ENCODE results near the gene CRYBG1.
"Not testable (repeated sequence)": the region's sequence is repeated elsewhere in the genome, so short reads cannot be mapped to it uniquely, and the experiment has no call there.

The CRYBG1 gene

DNA sequence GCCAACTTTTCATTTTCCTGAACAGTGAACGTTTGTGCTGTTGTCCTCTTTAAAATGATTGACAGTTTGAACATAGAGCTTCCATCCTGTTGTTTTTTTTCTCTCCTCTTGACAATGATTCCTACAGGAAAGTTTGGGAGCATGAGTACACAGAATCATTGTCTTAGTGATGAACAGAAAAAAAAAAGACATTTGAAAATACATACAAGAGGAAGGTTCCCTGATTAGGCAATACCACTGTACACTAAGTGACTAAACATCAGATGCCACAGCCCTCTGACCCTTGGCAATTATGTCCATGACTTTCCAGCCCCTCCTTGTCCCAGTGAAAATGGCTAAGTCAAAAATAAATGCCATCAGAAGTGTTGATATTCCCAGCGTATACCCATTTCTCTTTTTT is 197.3 kb downstream of the CRYBG1 start:
- DNase-seq: no peak

DNA sequence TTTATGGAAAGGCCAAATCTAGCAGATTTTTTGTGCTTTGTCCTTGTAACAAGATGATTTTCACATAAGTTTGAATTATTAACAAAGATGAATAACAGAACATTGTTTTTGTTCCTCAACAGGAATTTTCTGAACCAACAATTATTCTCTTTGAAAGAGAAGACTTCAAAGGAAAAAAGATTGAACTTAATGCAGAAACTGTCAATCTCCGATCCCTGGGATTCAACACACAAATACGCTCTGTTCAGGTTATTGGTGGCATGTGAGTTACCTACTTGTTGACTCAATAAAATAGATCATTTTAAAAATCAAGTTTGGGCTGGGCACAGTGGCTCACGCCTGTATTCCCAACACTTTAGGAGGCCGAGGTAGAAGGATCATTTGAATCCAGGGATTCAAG is 197.8 kb downstream of the CRYBG1 start:
- DNase-seq: no peak

DNA sequence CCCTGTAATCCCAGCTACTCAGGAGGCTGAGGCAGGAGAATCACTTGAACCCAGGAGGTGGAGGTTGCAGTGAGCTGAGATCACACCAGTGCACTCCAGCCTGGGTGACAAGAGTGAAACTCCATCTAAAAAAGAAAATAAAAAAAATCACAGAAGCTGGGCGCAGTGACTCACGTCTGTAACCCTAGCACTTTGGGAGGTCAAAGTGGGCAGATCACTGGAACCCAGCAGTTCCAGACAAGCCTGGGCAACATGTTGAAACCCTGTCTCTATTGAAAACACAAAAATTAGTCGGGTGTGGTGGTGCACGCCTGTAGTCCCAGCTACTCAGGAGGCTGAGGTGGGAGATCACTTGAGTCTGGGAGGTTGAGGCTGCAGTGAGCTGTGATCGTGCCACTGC is 199.1 kb downstream of the CRYBG1 start:
- not testable (repeated sequence) for DNase-seq

DNA sequence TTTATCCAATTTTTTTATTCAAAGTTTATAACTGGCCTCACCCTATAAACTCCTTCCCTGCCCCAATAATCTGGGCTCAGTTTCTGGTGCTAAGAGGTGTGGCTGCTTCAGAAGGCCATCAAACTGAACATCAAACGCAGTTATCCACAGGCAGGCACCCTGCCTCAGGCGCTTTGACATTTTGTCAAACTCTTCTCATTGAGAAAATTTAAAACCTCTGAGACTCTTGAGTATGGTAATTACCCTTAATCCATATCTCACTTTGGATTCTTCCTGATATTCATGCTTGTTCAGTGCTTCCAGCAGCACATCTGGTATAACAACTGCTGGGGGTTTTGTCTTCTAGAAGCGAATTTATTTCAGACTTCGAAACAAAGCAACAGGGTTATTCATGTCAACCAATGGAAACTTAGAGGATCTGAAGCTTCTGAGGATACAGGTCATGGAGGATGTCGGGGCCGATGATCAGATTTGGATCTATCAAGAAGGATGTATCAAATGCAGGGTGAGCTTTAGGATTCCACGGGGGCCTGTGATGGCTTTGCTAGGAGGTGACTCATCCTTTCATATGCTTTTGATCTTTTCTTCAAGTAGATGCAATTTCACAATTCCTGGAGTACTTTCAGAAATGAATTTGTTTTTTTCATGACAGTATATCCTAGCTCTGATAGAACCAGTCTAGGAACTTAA is 200.6 kb downstream of the CRYBG1 start:
- no peak for DNase-seq

DNA sequence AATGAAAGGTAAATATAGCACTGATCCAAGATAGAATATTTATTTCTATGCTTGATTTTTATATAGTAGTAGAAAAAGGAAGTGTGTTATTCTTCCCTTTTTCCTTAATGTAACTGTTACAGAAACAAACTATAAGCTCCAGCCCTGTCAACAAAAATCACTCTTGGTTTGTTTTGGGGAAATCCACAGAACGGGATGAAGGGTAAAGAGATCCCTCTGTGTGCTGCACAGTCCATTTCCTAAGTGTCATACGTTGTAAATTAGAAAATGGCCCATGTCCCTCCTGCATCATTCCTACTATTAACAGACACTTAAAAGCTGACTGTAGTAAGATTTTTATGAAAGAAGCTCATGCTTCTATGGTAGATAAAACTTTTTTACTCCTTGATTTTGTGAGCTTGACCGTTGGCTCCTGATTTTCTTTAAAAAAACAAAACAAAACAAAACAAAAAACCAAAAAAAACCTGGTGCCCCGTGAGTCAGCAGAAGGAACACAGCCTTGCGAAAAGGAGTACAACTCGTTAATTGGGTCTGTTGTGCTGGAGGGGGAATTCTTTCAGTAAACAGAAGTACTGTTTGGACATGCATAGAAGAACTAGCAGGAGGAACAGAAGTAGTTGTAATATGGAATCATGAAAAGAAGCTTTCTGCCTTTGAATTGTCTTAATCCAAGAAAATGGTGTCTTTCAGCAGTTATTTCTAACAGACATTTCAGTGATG is 201.3 kb downstream of the CRYBG1 start:
- DNase-seq: no peak

DNA sequence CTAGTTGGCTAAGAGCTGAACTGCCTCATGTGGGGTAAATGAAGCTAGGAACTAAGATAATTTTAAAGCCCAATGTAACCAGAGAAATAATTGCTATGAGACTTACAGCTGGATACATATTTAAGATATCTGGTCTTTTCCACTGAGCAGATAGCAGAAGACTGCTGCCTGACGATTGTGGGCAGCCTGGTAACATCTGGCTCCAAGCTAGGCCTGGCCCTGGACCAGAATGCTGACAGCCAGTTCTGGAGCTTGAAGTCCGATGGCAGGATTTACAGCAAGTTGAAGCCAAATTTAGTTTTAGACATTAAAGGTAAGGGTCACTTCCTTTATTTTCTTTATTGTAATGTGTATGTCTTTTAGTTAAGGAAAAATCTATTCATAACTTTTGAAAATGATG is 203.1 kb downstream of the CRYBG1 start:
- DNase-seq: no peak

DNA sequence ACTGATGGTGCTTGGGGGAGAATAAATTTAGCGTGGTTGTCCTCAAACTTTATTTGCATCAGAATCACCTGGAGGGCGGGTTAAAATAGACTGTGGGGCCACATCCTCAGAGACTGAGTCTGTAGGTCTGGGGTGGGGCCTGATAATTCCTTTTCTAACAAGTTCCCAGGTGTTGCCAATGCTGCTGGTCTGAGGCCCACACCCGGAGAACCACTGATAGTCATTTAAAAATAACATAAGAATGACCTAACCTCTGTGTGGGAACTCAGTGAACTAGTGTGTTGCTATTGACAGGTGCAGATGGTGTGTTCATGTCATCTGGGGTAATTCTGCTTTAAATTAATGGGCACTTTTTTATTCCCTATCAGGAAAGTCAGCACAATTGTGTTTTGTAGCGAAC is 204.0 kb downstream of the CRYBG1 start:
- DNase-seq: no peak

DNA sequence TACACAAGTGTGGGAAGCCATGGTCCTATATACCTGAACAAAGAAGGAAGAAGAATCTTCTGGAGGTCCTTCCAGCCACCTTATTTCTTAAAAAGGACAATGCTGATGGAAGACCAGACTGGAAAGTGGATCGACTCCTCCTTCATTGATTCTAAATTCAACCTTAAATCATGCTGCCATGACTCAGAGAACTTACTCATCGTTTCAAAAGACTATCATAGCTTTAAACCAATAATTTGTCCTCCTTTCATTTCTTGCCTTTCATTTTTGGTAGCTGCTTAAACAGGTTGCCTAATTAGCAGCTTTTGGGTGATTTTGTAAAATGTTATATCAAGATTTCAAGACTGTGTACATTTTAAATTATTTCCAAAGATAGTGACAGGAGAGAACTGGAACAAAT is 208.0 kb downstream of the CRYBG1 start:
- DNase-seq: no peak

DNA sequence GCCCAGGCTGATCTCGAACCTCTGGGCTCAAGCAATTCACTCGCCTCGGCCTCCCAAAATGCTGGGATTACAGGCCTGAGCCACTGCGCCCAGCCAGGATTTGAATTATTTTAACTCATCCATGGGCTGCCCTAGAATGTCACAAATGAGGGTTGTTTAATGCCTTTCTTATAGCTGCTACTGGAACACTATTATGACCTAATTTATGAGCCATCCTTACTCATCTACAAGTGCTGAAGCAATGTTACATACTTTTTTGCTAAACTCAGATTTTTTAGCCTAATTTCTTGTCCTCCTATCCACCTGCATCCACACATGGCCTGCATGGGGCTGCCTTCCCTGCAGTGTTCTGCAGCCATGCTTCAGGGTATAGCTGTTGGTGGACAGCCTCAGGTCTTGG is 208.9 kb downstream of the CRYBG1 start:
- DNase-seq: no peak

DNA sequence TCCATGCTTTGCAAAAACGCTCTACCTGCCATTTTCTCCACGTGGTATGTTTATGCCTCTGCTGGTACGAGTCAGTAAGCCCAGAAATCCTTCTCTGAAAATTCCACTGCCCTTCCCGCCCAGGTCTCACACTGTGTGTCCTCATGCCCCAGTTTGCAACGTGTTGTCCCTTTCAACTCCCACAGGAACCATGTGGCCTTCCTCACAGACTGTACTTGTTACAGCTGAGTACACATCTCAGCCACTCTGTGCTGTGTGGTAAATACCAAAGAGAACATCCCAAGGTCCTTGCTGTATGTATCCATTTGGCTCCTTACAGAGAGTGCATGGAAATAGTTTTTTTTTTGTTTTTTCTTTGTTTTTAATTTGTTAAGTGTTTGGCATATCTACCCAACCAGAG is 211.9 kb downstream of the CRYBG1 start:
- no peak for DNase-seq

DNA sequence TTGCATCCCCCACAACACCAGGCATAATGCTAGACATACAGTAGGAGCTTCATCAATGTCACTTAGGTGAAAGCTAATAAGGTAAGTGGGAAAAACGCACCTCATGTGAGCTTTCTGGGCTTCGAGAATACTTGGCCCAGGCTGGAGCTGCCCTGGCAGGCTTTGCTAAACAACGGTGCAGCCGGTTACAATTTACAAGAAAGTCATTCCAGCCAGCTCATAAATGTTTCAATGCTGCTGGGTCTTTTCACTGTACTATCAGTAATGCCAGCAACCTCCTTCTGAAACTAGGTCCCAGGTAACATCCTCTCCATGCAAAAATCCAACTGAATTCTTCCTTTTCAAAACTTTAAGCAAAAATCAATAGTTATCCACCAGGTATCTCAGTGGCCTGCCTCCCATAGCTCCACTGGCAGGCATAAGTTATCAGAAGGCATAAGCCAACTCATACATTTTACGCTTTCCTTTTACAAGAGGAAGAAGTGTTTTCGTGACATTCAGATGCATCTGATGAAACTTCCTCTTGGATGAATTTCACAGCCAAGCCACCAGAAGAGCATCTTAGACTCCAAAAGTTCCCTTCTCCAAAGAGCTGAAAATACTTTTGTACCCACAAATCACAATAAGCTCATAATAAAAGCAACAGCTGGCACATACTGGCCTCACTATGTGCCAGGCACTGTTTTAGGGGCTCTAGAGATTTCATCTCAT is 212.5 kb downstream of the CRYBG1 start:
- no peak for DNase-seq

DNA sequence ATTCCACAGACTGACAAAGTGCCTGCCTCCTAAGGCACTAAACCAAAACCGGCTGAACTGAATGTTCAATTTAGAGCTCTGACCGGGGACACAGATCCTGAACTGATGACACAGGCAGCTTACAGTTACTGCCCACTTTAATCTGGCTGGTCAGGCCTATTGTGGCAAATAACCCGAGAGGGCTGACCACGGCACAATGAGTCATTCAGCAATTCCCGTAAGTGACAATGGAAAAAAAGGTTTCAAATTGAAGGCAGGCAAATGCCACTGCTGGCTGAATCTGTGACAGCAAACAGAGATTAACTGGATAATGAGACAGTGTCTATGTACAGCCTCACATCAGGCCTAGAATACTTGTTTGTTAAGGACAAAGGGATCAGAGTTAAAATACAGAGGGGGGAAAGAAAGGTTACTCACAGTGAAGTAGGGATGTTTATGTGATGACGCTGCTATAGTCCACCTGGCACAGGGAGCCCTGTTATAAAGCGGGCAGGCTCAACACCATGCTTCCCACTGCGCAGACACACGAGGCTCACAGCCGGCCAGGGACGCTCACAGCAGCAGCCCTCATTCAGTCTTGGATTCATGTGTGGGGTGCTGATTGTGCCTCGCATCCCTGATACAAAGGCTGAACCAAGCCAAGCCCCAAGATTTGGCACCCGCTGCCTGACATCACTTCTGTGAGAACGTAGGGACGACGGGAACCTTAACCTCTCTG is 214.4 kb downstream of the CRYBG1 start:
- DNase-seq: peak; percentile 63

DNA sequence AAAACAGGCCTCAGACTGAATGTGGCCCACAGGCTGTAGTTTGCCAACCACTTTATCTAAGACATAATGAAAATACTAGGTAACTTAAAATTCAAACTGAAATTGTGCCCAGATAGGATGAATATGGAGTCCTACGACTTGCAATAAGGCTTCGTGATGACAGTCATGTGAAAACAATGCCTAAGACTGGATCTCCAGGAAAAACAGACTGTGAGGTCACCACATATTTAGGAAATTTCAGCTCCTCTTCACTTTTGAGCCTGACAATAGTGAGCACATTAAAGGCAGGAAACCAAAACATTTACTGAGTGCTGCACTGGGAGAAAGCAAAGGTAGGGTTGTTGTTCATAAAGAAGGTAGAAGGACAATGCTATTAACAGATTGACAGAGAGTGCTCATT is 218.8 kb downstream of the CRYBG1 start:
- no peak for DNase-seq

DNA sequence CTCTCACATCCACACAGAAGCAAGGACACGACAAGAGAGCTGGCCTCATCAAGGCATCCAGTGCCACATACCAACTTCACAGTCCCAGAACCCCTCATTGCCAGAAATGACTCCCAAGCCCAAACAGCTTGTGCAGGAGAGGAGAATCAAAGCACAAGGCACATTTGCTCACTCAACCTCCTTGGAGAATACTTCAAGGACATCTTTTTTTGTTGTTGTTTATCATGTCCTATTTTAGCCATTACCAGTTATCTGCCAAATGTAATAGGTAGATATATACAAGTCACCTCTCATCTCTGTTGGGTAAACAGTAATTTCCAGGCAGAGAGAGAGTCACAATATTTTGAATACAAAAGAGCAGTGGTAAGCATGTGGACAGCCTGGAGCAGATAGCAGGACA is 221.0 kb downstream of the CRYBG1 start:
- no peak for DNase-seq

DNA sequence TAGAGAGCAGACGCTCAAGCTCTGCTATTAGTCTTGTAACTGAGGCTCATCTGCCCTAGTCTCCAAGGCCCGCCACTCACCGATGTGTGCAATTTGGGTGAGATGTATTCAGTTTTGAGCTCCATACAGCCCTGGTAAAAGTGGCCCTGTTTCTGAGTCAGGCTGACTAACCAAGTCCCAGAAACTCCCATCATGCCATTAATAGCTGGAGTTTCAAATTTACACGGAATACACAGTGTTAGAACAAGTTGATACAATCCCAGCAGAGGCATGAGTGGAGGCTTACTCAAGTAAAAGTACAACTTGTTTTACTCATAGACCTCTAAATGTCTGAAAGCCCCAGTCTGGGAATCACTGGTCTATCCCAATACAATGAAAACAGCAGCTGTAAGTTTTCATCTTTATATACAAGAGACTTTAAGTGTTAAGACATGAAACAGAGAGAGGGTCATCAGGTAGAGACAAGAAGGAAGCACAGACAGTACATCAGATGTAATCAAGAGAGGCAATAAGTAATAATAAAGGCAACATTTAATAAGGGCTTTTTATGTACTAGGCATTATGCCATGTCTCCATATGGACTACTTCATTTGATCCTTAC is 226.4 kb downstream of the CRYBG1 start:
- no peak for DNase-seq

DNA sequence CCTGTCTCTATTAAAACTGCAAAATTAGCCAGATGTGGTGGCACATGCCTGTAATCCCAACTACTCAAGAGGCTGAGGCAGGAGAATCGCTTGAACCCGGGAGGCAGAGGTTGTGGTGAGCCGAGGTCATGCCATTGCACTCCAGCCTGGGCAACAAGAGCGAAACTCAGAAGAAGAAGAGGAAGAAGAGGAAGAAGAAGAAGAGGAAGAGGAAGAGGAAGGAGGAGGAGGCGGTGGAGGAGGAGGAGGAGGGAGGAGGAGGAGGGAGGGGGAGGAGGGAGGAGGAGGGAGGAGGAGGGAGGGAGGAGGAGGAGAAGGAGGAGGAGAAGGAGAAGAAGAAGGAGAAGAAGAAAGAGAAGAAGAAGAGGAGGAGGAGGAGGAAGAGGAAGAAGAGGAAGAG is 228.4 kb downstream of the CRYBG1 start:
- not testable (repeated sequence) for DNase-seq

DNA sequence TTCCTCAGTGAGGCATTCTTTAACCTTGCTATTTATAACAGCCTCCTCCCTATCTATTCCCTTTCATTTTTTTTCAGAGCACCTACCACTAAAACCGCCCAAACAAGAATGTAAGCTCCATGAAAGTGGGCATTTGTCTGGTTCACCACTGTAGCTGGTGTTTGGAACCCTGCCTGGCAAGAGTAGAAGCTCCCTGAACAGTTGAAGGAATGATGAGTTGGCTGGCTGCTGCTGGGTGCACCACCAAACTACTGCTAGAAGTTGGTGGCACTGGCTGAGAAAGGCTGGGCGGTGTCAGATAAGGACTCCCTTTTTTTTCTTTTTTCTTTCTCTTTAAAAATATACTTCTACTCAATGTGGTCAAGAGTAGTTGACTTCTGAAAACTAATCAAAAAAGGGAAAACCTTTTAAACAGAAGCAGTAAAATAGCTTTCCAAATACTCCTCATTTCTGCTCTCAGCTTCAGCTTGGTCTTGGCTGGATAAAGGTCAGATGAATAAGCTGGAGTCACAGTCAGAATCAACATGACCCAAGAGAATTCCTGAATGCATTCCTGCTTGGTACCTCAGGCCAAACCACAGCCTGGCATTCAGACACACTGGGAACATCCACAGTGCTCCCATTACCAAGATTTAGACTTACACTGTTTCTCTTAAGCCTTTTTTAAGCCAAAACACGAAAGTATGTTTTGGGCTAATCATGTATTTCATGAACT is 230.8 kb downstream of the CRYBG1 start:
- no peak for DNase-seq

DNA sequence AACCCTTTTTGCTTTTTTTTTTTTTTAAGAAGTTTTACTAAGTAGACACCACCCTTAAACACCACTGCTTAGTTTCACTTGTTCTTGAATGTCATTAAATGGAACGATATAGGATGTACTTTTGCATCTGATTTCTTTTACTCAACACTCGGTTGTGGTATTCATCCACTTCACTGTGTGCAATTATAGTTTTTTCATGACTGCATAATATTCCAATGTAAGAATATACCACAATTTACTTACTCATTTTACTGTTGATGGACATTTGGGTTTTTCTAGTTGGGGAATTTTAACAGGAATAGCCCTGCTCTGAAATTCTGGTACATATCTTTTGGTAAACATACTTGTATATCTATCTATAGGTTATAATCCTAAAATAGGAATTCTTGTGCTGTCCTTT is 238.9 kb downstream of the CRYBG1 start:
- no peak for DNase-seq

DNA sequence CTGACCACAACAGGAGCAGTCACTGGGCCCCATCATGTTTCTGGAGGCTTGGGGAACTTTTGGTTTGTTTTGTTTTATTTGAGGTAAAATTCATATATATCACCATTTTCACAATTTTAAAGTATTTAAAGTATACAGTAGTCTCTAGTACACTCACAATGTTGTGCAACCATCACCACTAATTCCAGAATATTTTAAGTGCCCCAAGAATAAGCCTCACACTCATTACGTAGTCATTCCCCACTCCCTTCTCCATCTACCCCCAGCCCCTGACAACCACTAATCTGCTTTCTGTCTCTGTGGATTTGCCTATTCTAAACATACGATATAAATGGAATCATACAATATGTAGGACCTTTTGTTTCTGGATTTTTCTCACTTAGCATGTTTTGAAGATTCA is 239.8 kb downstream of the CRYBG1 start:
- no peak for DNase-seq

DNA sequence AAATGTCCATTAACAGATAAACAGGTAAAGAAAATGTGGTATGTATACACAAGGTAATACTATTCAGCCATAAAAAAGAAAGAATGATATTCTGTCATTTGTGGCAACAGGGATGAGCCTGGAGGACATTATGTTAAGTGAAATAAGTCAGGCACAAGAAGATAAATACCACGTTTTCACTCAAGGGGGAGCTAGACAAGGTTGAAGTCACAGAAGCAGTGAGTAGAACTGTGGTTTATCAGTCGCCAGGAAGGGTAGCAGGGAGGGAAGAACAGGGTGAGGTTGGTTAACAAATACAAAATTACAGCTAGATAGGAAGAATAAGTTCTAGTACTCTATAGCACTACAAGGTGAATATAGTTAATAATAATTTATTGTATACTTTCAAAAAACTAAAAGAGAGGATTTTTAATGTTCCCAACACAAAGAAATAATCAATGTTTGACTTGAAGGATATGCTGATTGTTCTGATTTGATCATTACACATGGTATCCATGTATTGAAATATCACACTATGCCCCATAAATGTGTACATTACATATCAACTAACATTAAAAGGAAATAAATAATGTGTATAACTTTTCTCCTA is 247.7 kb downstream of the CRYBG1 start:
- peak; percentile 53 for DNase-seq

DNA sequence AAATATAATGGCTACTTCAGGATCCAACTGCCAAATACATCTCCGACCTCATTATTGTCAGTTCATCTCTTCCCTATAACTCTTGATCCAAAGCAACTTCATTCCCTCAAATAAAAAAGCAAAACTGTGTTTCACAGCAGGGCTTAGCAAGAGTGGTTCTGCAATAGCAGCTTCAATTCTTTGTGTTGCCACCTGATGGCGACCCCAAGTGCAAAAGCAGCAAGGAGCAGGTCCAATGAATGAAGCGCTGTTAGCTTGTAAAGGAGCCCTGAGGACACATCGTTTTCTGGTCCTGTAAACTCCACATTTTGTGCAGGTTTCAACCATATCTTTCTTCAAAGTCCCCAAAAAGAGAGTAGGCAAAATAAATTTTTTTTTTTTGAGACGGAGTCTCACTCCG is 249.2 kb downstream of the CRYBG1 start:
- peak; percentile 6 for DNase-seq

DNA sequence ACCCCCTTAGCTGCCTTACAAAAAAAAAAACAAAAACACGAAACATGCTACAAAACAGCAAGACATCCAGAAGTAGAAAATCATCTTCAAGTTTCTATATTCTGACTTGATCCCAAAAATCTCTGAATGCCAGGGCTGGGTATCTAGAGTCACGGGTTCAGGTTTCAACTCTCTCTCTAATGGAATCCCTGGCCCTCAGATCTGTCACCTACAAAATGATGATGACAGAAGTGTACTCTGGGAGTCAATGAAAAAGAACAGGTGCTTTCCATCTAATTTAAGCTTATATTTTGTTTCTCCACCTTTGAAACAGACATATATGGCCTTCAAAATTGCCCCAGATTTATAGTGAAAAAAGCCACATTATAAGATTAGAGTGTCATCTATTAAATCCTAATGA is 250.5 kb downstream of the CRYBG1 start:
- no peak for DNase-seq

Measured in SHP77 treated with DMSO at 0.1 percent for 48 hours (cell line).